SK-MEL-5 (cell line): ENCODE data around the gene GNB5. TPM values are rescaled to one million over a fixed set of nuclear protein-coding genes. Genes with fewer than 3 reads are reported as not detected.
A peak's percentile ranks its signal among the peaks of the same experiment; 100 is the strongest.

Experiments used
- DNase-seq: peaks from one replicate; pipeline ENCODE4 v3.0.0-alpha.2; 2016; ENCODE audit warnings: low read depth, low spot score
- in situ Hi-C: cut with HindIII; loops from 2 replicates; pipeline ENCODE4 v1.10.0; 2016; ENCODE audit warnings: low sequenced_read_pairs, high pct_unique_total_duplicates, low pct_unique_long_range_greater_than_20kb
- total RNA-seq: library from RNA; depleted of rRNA; stranded (reverse); fragments of >200 nt; shearing (Covaris generic); gene quantifications from 2 replicates; pipeline ENCODE4 v1.2.3, GENCODE V29; 2014

Gene GNB5
- total RNA-seq, 1 experiment from 2014 or later, result 28.2 TPM

DNA sequence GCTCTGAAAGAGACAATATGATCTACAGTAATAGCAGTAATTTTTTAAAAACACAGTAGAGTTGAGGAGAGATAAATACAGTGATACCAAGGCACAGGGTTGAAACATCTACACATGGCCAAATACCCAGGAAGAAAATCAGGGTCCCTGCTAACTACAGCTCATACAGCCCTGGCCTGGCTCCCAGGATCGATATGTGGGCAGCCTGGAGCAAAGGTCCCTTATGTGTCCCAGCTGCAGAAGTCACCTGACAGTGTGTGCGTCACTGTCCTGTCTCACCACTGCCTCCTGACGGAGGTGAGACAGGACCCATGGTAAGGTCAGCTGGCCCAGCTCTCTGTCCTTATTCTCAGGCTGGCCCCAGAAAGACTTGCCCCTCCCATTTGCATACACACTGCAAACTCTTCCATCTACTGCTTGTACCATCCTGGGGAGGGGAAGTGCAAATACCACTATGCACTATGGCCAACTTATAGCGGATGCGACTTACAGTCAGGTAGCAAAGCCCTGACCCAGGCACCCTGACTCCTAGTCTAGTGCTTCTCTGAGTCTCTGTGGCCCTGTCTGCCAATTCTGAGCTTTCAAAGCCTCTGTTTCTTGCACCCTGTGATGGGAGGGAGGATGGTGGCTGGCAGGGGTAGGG lies 56.6 kb downstream of the GNB5 start:
- DNase-seq, result peak; percentile 43
- in situ Hi-C loops, result no loop called here

DNA sequence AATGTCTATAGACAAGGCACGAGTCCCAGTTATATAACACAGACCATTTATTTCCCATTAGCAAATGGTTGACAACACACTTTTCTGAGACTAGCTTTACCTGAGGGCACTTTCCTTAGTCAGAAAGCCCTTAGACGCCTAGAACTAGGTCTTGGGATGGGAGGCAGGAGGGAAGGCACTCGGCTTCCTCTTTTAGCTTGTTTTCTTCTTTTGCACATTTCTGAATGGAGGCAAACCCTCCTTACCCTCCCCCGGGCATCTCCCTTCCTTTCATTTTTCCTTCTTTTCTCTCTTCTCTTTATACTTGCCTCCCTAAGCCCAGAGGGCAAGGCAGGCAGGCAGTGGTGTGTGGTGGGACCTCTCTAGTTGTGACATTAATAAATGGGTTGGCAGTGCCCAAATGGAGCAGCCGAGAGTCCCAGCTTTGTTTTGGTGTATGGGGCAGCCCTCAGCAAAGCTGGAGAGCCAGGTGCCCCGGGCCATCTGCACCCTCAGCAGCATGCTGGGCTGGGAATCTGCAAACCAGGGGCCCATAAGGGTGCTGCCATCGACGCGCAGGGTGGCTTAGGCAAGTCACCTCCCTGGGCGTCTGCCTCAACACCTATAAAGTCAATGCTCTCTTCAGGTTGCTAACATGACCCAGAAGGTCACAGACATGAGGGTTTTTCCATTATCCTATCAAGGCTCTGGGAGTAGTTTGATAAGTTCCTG lies 57.5 kb downstream of the GNB5 start:
- in situ Hi-C loops, result no loop called here
- no peak for DNase-seq

DNA sequence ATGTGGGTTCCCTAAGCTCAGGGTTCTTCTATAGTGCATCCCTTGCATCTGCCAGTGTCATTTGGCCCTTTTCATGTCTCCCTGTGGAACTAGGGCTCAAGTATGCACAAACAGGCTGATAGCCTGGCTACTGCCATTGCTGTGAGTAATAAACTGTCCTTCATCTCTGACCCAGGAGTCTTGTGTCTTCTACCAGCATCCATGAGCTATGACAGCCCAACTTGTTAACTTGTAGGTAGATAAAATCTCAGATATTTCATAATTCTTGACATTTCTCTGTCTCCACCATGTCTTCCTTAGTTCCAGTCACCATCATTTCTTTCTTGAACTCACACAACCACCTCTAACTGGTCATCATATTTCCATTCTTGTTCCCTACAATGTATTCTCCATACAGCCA lies 59.1 kb downstream of the GNB5 start:
- in situ Hi-C loops, result no loop called here

DNA sequence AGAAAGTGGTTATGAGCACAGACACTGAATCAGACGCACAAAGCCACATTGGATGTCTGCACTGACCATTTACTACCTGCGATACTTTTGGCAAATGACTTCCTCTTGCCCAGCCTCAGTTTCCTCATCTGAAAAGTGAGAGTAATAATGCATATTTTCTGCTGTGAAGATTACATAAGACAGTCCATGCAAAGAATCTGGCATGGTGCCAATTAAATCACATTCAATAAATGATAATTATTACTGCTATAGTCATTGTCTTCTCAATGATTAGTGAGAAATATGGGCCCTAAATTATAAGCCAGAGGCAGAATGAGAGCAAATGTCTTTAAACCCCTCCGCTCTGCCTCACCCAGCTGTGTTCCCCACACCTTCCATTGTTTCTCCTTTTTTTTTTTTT lies 62.6 kb downstream of the GNB5 start:
- no peak for DNase-seq
- in situ Hi-C loops, result no loop called here

More for the DNA sequence above, 59.1 kb downstream of the GNB5 start:
- DNase-seq, result no peak

DNA sequence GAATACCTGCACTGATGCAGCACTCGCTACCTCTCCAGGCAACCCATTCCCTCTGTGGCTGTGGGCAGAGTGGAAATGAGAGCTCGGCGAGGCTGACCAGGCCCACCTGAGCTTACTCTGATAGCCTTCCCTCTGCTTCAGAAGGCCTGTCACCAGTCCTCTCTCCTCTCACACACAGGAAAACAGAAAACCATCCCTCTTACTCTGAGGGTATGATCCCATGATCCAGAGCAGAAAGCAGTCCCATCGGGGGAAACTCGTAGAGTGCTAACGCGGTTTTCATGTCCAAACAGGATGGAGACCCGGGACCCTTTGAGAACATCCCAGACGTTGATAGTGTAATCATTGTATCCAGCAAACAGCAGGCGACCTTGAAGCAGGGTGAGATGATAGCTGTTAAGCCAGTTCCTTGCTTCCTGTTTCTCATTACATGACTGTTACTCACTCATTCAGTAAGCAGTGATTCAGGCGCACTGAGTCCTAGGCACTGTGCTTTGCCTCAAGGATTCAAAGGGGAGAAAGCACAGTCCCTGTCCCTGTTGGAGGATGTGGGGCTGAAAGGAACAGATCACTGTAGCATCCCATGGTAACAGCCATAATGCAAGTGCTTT lies 66.8 kb downstream of the GNB5 start:
- DNase-seq, result no peak
- in situ Hi-C loops, result no loop called here

DNA sequence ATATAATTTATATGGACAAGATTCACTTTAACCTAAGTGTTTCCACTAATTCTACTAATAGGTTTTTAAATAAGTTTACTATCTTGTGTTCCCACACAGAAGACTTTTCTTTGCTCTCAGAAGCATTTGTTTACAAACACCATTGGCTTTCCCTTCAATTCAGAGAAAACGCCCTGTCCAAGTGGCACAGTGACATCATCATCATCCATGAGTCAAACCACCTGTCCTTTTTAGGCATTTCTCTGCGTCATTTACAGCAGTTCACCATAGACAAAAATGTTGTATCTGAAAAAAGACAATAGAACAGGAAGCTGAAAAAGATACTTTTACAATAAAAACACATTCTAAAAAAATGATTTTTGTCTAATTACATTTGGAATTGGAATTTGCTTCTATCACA lies 69.3 kb downstream of the GNB5 start:
- no peak for DNase-seq

DNA sequence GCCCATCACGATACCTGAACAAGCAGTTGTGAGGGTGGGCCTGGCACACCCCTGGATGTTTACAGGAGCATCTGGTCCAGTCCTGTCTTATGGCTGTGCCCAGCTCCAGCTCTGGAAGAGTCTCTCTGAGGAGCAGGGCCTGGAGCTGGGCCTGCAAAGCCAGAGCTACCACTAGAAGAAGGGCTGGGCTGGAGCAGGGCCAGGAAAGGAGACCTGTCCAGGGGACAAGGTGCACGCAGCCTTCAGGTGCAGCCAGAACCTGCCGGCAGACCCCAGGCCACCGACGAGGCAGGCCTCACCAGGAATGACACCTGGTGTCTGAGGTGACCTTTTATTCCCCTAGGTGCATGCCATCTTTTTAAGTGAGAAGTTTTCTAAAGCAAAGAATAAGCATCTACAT lies 70.2 kb downstream of the GNB5 start:
- DNase-seq, result no peak
- in situ Hi-C loops, result no loop called here

More for the DNA sequence above, 69.3 kb downstream of the GNB5 start:
- in situ Hi-C loops, result no loop called here

DNA sequence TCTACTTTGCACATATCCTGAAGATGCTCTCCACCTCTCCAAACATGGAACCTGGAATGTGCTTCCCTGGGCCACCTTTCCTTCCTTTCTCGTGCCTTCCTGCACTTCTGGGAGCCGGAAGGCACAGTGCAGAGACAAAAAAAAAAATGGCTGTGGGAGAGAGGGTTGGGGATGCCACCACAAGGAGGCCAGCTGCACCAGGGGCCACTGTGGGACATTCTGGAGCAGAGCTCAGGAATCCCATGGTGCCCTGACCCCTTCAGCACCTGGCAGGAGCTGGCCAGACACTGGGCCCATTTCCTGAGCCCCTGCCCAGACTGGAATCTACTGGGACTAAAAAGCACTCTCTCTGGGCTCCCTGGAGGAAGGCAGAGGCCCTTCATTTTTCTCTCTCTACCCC lies 70.7 kb downstream of the GNB5 start:
- in situ Hi-C loops, result no loop called here
- no peak for DNase-seq

DNA sequence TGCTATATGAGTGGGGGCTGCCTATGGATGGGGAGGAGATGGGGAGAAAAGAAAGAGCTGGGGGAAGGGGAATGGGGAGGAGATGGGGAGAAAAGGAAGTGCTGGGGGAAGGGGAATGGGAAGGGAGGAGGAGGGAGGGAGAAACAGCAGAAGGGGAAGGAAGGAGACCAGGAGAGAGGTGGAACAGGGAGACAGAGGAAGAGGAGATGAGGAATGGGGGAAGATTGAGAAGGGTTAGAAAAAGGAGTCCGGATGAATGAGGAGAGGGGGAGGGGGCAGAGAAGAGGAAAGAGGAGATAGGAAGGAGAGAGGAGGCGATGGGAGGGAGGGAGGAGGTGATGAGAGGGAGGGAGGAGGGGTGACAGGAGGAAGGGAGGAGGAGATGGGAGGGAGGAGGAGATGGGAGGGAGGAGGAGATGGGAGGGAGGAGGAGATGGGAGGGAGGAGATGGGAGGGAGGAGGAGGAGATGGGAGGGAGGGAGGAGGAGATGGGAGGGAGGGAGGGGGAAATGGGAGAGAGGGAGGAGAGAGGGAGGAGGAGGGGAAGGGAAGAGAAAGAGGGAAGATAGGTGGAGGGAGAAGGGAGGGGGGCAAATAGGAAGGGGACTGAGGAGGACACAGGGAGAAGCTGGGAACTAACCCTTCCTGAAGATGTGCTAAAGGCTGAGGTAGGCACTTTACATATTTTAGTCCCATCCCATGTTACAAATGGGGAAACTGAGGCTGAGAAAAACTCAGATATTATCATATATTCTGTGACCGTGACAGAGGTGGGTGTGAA lies 72.0 kb downstream of the GNB5 start:
- DNase-seq, result no peak
- in situ Hi-C loops, result no loop called here

DNA sequence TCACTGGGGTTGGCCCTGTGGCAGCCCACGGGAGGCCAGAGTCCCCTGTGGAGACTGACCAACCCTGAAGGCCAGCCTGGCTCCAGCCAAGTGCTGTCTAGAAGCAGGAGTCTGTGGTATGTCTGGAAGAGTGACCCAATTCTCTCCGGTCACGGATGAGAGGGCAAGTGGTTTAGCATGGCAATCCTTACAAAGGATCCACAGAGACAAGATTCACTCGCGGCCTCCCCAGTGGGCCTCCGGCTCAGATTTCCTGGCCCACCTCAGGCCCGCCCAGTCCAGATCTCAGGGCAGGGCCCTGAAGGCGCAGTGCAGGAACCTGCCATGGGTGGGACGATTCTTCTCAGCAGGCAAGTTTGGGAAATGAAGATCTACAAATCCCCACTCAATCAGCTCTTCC lies 73.6 kb downstream of the GNB5 start:
- in situ Hi-C loops, result no loop called here

DNA sequence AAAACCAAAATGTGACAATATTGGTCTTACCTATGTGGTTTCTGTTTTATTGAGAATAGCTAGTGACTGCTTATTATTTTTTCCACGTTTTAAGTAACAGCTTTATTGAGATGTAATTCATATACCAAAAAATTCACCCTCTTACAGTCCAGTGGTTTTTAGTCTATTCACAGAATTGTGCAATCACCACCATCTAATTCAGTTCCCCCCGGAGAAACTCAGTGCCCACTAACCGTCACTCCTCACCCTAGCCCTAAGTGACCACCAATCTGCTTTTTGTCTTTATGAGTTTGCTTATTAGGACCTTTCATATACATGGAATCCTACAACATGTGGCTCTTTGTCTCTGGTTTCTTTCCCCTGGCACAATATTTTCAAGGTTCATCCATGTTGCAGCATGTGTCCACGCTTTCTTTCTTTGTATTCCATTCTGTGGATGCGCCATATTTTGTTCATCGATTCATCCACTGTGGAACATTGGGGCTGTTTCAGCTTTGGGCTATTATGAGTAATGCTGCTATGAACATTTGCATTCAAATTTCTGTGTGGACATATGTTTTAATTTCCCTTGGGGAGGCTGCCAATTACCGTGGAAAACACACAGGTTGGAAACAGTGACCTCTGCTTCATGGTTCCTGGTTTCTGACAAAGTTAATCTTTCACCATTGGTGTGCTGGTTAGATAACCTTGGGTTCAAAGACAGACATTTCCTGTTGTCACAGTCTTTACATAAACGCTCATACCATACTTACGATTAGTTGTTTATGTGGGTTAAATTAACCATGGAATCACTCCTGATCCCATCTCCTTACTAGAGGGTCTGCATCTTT lies 75.4 kb downstream of the GNB5 start:
- in situ Hi-C loops, result no loop called here
- DNase-seq, result no peak

More for the DNA sequence above, 73.6 kb downstream of the GNB5 start:
- DNase-seq, result no peak

DNA sequence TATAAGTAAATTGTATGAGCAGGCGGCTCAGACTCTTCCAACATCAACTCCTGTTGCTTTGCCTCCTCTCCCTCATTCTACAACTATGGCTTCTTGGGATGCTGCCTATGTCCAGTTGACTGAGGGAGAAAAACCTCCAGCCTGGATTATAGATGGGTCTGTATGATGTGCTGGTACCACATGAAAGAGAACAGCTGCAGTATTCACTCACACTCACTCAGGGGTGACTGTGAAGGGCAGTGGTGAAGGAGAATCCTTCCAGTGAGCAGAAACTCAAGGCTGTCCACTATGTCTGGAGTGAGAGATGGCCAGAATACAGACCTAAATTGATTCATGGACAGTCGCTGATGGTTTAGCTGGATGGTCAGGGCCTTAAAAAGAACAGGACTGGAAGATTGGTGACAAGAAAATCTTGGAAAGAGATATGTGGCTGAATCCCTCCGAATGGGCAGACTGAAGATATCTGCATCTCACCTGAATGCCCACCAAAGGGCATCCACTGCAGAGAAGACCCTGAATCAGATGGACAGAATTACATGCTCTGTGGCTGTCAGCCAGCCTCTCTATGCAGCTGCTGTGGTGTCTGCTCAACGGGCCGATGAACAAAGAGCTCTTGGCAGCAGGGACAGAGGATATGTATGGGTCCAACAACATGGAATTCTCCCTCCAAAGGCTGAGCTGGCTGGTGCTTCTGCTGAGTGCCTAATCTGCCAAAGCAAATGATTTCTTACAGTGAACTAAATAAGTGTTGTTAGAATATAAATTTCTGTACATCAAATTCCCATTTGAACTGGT lies 76.7 kb downstream of the GNB5 start:
- no peak for DNase-seq
- in situ Hi-C loops, result no loop called here

DNA sequence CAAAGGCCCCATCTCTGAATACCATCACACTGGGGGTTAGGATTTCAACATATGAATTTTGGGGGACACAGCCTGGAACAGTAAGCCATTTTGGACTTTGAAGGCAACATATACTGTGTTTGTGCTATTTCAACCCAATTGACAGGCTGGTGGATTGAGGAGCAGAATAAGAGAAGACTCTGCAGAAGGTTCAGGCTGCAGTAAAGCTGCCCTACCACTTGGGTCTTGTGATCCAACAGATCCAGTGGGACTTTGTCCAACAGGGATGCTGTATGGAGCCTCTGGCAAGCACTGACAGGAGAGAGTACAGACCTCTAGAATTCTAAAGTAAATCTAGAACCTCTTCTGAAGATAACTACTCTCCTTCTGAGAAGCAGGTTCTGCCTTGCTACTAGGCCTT lies 77.5 kb downstream of the GNB5 start:
- in situ Hi-C loops, result no loop called here

DNA sequence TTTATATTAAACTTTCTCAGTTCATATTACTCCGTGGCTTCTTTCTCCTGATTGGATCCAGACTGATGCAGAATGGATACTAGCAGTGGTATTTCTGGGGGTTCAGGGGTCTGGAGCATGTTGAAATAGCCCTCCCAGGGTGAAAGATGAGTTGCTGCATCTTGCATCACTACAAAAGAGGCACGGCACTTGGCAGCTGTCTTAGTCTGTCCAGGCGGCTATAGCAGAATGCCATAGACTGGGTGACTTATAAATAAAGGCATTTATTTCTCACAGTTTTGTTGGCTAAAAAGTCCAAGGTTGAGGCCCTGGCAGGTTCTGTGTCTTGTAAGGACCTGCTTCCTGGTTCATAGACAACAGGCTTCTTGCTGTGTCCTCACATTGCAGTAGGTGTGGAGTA lies 78.0 kb downstream of the GNB5 start:
- in situ Hi-C loops, result no loop called here
- DNase-seq, result no peak

More for the DNA sequence above, 77.5 kb downstream of the GNB5 start:
- DNase-seq, result no peak

DNA sequence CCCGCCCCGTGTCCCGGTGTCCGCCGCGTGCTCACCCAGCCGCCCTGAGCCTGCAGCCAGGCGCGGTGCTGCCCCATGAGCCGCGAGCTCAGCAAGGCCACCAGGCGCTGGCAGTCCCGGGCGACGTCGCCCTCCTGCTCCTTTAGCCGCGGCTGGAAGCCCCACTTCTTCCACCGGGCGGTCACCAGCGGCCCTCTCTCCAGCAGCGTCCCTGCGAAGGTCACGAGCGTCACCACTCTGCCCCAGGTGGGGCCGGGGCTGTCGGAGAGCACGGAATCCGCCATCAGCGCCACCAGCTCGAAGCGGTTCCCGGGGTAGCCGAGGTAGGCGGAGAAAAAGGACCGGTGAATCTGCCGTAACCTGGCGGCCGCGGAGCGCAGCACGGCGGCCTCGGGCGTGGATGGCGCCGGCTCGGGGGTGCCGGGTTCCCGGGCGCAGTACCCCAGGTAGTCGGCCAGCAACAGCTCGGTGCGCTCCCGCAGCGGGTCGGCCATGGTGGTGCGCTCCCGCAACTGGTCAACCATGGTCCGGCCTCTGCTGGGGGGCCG lies 78.9 kb downstream of the GNB5 start:
- DNase-seq, result no peak
- in situ Hi-C loops, result no loop called here

DNA sequence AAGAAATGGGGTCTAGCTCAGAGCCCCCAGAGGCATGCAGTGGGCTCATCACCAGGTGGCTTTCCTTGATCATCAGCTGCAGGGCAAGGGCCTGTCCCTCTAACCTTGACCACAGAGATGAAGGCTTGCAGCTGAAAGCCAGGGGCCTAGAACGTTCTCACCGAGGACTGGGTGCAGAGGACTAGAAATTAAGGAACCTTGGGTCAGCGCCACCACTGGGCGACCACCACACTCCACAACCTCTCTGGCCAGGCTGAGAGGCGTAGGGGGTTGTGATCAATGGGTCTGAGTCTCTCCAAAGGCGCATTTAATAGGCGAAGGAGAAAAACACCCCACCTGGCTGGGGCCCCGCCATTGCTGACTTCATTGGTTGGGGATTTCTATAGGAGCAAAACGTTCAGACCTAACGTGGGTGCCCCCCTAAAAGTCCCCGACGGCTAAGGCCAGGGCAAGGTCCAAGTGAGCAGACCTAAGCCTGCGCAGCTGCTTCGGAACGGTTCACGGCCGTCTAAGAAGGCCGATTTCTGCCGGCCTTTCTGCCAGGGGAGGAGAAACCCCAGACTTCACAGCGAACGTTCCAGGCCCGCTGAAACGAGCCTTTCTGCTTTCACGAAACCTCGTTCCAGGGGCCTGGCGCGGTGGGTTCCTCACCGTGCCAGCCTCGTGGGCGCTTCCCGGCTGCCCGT lies 79.5 kb downstream of the GNB5 start:
- in situ Hi-C loops, result no loop called here
- no peak for DNase-seq
